Peyer's patch (tissue), 4 donors: Measurements from ENCODE around the gene OCLN.

Source experiments
- CTCF ChIP-seq, 6 experiments: fragments of 450-650 bp in 4 of 6; fragments of 200-600 bp in 2 of 6; sonication (generic) in 1 of 6; IDR thresholded peaks; one replicate each; pipeline ENCODE4 v1.5.1; 2017 to 2019; ENCODE audit warnings: antibody characterized with exemption in 6 of 6, mild to moderate bottlenecking in 3 of 6, moderate library complexity in 1 of 6
- POLR2A ChIP-seq, 2 donors: fragments of 450-650 bp; IDR thresholded peaks; one replicate each; pipeline ENCODE4 v1.5.1; 2017; ENCODE audit warnings: antibody characterized with exemption in 2 of 2, mild to moderate bottlenecking in 2 of 2, moderate library complexity in 2 of 2

DNA sequence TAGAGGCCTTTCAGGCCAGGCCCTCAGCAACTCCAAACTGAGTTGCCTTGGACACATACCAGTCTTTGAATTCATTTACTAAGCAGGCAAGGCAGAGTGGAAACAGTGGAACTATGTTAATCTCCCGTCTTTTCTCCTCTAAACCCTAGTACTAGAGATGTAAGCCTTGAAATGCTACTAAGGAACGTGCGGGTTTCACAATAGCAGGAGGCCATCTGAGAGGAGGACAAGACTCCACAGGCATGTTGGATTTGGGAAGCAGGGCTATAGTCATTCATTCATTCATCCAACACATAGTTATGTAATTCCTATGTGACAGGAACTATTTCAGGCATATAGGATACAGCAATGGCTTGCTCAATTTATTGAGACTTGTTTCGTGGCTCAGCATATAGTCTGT, 3.3 kb upstream of the OCLN start:
- no peak for TF ChIP-seq POLR2A (IDR thresholded peaks at IDR 0.05)
- TF ChIP-seq CTCF (IDR thresholded peaks at IDR 0.05): no peak
